Measurements from ENCODE around the gene SPON1.

- TF ChIP-seq POLR2A (IDR thresholded peaks at IDR 0.05; ENCODE audit: control extremely low read depth in 1 of 2, low read depth in 2 of 2, low read length in 2 of 2) (no peak), POLR2AphosphoS5 (IDR thresholded peaks at IDR 0.05; ENCODE audit: low read depth, low read length) (no peak), GABPA (IDR thresholded peaks at IDR 0.05; ENCODE audit: borderline replicate concordance, insufficient read depth, low read length) (no peak), CHD2 (IDR thresholded peaks at IDR 0.05; ENCODE audit: low read length) (no peak), HDAC2 (IDR thresholded peaks at IDR 0.05; ENCODE audit: borderline replicate concordance in 1 of 2, low read depth in 2 of 2, low read length in 2 of 2) (no peak), ATF3 (IDR thresholded peaks at IDR 0.05; ENCODE audit: insufficient read depth, low read depth, low read length) (no peak), TAF1 (IDR thresholded peaks at IDR 0.05; ENCODE audit: low read depth, low read length) (no peak), ZNF274 (IDR thresholded peaks at IDR 0.05; ENCODE audit: borderline replicate concordance, extremely low read depth, low read length) (no peak), SIX5 (IDR thresholded peaks at IDR 0.05; ENCODE audit: low read depth, low read length) (no peak), SAP30 (IDR thresholded peaks at IDR 0.05; ENCODE audit: insufficient read depth, insufficient replicate concordance, low read length) (no peak)
- TF ChIP-seq, protein P1, sequence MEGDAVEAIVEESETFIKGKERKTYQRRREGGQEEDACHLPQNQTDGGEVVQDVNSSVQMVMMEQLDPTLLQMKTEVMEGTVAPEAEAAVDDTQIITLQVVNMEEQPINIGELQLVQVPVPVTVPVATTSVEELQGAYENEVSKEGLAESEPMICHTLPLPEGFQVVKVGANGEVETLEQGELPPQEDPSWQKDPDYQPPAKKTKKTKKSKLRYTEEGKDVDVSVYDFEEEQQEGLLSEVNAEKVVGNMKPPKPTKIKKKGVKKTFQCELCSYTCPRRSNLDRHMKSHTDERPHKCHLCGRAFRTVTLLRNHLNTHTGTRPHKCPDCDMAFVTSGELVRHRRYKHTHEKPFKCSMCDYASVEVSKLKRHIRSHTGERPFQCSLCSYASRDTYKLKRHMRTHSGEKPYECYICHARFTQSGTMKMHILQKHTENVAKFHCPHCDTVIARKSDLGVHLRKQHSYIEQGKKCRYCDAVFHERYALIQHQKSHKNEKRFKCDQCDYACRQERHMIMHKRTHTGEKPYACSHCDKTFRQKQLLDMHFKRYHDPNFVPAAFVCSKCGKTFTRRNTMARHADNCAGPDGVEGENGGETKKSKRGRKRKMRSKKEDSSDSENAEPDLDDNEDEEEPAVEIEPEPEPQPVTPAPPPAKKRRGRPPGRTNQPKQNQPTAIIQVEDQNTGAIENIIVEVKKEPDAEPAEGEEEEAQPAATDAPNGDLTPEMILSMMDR (IDR thresholded peaks at IDR 0.05; ENCODE audit: control extremely low read depth in 1 of 3, insufficient read depth in 1 of 3, low read depth in 1 of 3, low read length in 3 of 3): no peak
Measured at GRCh38 chr11:13928566-13929251, 33.8 kb upstream of the SPON1 start.
